AG04449 (cell line): Measurements from ENCODE around the gene COPS3.
"Not testable (repeated sequence)": the region's sequence is repeated elsewhere in the genome, so short reads cannot be mapped to it uniquely, and the experiment has no call there.

Experiments
- CTCF ChIA-PET: fragments of 350-600 bp; formaldehyde crosslinking; extraction: SDS; loops from one replicate; lab custom pipeline; 2021; ENCODE audit warnings: antibody characterized with exemption; lab: Yijun Ruan, JAX
- POLR2A ChIA-PET: fragments of 400-600, 350-600 bp; formaldehyde crosslinking; extraction: SDS; loops from one replicate; lab custom pipeline; 2020; ENCODE audit warnings: antibody characterized with exemption, inconsistent platforms; lab: Yijun Ruan, JAX
- DNase-seq: peaks from one replicate; pipeline ENCODE4 v3.0.0-alpha.2; 2010; ENCODE audit warnings: low read depth, low spot score
- H3K4me3 ChIP-seq: 2 replicates; pipeline ENCODE4 v1.5.1; 2011; ENCODE audit warnings: low read depth, mild to moderate bottlenecking, control low read depth, low read length
- CTCF ChIP-seq: IDR thresholded peaks from one replicate; pipeline ENCODE4 v1.5.1; 2011; ENCODE audit warnings: mild to moderate bottlenecking, moderate library complexity, low read length, control low read depth, inconsistent platforms; ENCODE audit not compliant: insufficient read depth; ENCODE audit errors: missing control alignments

COPS3 gene

GRCh38 chr17:17269926-17270773 lies 10.9 kb downstream of the COPS3 start:
- H3K4me3 ChIP-seq: no peak overlapping the region
- POLR2A ChIA-PET: no interaction called here
- CTCF ChIA-PET: interaction anchor here (0.7 to 2.3 kb wide), 6 partner anchors 8 to 63 kb away, joined by 3 to 10 read pairs (median 4); partner anchors contain the start of gene COPS3
- peak; percentile 5 for TF ChIP-seq CTCF
- DNase-seq: no peak

- CTCF ChIA-PET: interaction anchor here (0.9 to 1.6 kb wide), 2 partner anchors 16 to 17 kb away, joined by 3 to 4 read pairs; no protein-coding TSS in a partner anchor
- DNase-seq: no peak
- H3K4me3 ChIP-seq: no peak overlapping the region
- TF ChIP-seq CTCF: no peak
- POLR2A ChIA-PET: no interaction called here
Measured at GRCh38 chr17:17264430-17264829, 16.6 kb downstream of the COPS3 start.

- no peak for TF ChIP-seq CTCF
- no peak for DNase-seq
- ChIA-PET POLR2A (interaction anchor here (0.6 kb wide), 1 partner anchor 15 kb away, joined by 4 read pairs; no protein-coding TSS in a partner anchor), CTCF (interaction anchor here (0.6 to 1.6 kb wide), 3 partner anchors 10 to 12 kb away, joined by 3 to 4 read pairs (median 3); no protein-coding TSS in a partner anchor)
- no peak overlapping the region for H3K4me3 ChIP-seq
Measured at GRCh38 chr17:17258998-17259397, 22.0 kb downstream of the COPS3 start.

- H3K4me3 ChIP-seq: no peak overlapping the region
- no peak for DNase-seq
- TF ChIP-seq CTCF: no peak
- POLR2A ChIA-PET: interaction anchor here (1.4 kb wide), 1 partner anchor 22 kb away, joined by 5 read pairs; the partner anchor contains the start of gene FLCN
- CTCF ChIA-PET: interaction anchor here (1.5 to 1.6 kb wide), 2 partner anchors 11 to 13 kb away, joined by 3 to 4 read pairs; no protein-coding TSS in a partner anchor
Measured at GRCh38 chr17:17258011-17258410, 23.0 kb downstream of the COPS3 start.

GRCh38 chr17:17256316-17256715 lies 24.7 kb downstream of the COPS3 start:
- no peak for DNase-seq
- TF ChIP-seq CTCF: no peak
- ChIA-PET POLR2A (interaction anchor here (0.5 to 0.6 kb wide), 2 partner anchors 10 to 51 kb away, joined by 3 to 4 read pairs; no protein-coding TSS in a partner anchor), CTCF (no interaction called here)
- H3K4me3 ChIP-seq: no peak overlapping the region

GRCh38 chr17:17255689-17256088 lies 25.4 kb downstream of the COPS3 start:
- ChIA-PET POLR2A (interaction anchor here (0.6 kb wide), 1 partner anchor 51 kb away, joined by 4 read pairs; no protein-coding TSS in a partner anchor), CTCF (interaction anchor here (3.1 kb wide), 1 partner anchor 257 kb away, joined by 7 read pairs; no protein-coding TSS in a partner anchor)
- DNase-seq, H3K4me3 ChIP-seq: not testable (repeated sequence)
